ENCODE data around the gene TCF7L1.

Gene TCF7L1

GRCh38 chr2:85264471-85264870 is 131.3 kb downstream of the TCF7L1 start:
- peak; percentile 64; the same call in 2 of the 3 replicates for ATAC-seq
- TF ChIP-seq ZNF8 (CRISPR knock-in tag; IDR thresholded peaks at IDR 0.05) (no peak), GLIS3 (CRISPR knock-in tag; IDR thresholded peaks at IDR 0.05) (no peak), BACH2 (CRISPR knock-in tag; IDR thresholded peaks at IDR 0.05; ENCODE audit: borderline replicate concordance) (no peak), TCF4 (CRISPR knock-in tag; IDR thresholded peaks at IDR 0.05; ENCODE audit: borderline replicate concordance) (no peak), ESRRG (CRISPR knock-in tag; IDR thresholded peaks at IDR 0.05) (no peak), ZFP3 (CRISPR knock-in tag; IDR thresholded peaks at IDR 0.05) (no peak), TOX (CRISPR knock-in tag; IDR thresholded peaks at IDR 0.05; ENCODE audit: borderline replicate concordance) (no peak), SNAI2 (CRISPR knock-in tag; IDR thresholded peaks at IDR 0.05) (no peak), PPARA (CRISPR knock-in tag; IDR thresholded peaks at IDR 0.05; ENCODE audit: borderline replicate concordance) (no peak), TSHZ2 (CRISPR knock-in tag; IDR thresholded peaks at IDR 0.05) (no peak), CREB5 (CRISPR knock-in tag; IDR thresholded peaks at IDR 0.05; ENCODE audit: low read depth) (no peak), PATZ1 (CRISPR knock-in tag; IDR thresholded peaks at IDR 0.05; ENCODE audit: borderline replicate concordance) (no peak), ZNF565 (CRISPR knock-in tag; conservative IDR thresholded peaks at IDR 0.05; ENCODE audit: low read depth) (no peak), ARNTL (CRISPR knock-in tag; IDR thresholded peaks at IDR 0.05; ENCODE audit: borderline replicate concordance, low read depth) (no peak), ZFP30 (CRISPR knock-in tag; IDR thresholded peaks at IDR 0.05) (no peak)

DNA sequence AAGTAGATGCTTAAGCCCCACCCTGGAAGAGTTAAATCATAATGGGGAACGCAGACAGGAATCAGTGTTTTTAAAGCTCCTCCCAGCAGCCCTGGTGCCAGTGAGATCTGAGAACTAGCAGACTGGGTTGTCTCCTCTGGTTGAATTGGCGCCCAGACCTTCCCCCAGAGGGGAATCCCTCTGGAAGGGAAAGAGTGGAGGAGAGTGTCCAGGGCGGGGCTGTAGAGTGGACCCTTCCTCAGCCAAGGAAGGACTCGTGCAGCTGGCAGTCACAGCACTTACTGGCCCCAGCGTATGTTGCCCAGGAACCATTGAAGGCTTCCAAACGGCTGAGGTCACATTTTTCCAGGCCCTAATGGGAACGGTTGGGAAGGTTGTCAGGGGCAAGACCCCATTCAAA is 132.1 kb downstream of the TCF7L1 start:
- ATAC-seq, result no peak
- TF ChIP-seq ZFP3 (CRISPR knock-in tag; IDR thresholded peaks at IDR 0.05) (no peak), TOX (CRISPR knock-in tag; IDR thresholded peaks at IDR 0.05; ENCODE audit: borderline replicate concordance) (no peak), TCF4 (CRISPR knock-in tag; IDR thresholded peaks at IDR 0.05; ENCODE audit: borderline replicate concordance) (no peak), ZC3H10 (CRISPR knock-in tag; IDR thresholded peaks at IDR 0.05) (no peak), TSHZ2 (CRISPR knock-in tag; IDR thresholded peaks at IDR 0.05) (no peak), ZNF565 (CRISPR knock-in tag; conservative IDR thresholded peaks at IDR 0.05; ENCODE audit: low read depth) (no peak), ISL1 (CRISPR knock-in tag; IDR thresholded peaks at IDR 0.05) (no peak), GLIS3 (CRISPR knock-in tag; IDR thresholded peaks at IDR 0.05) (no peak), ZNF8 (CRISPR knock-in tag; IDR thresholded peaks at IDR 0.05) (no peak), PATZ1 (CRISPR knock-in tag; IDR thresholded peaks at IDR 0.05; ENCODE audit: borderline replicate concordance) (no peak), RARB (CRISPR knock-in tag; IDR thresholded peaks at IDR 0.05) (no peak), CREB5 (CRISPR knock-in tag; IDR thresholded peaks at IDR 0.05; ENCODE audit: low read depth) (no peak), ESRRG (CRISPR knock-in tag; IDR thresholded peaks at IDR 0.05) (no peak), SNAI2 (CRISPR knock-in tag; IDR thresholded peaks at IDR 0.05) (no peak), BACH2 (CRISPR knock-in tag; IDR thresholded peaks at IDR 0.05; ENCODE audit: borderline replicate concordance) (no peak), ZFP30 (CRISPR knock-in tag; IDR thresholded peaks at IDR 0.05) (no peak), ZNF70 (CRISPR knock-in tag; IDR thresholded peaks at IDR 0.05) (no peak), ARNTL (CRISPR knock-in tag; IDR thresholded peaks at IDR 0.05; ENCODE audit: borderline replicate concordance, low read depth) (no peak)
- TF ChIP-seq, protein P1, sequence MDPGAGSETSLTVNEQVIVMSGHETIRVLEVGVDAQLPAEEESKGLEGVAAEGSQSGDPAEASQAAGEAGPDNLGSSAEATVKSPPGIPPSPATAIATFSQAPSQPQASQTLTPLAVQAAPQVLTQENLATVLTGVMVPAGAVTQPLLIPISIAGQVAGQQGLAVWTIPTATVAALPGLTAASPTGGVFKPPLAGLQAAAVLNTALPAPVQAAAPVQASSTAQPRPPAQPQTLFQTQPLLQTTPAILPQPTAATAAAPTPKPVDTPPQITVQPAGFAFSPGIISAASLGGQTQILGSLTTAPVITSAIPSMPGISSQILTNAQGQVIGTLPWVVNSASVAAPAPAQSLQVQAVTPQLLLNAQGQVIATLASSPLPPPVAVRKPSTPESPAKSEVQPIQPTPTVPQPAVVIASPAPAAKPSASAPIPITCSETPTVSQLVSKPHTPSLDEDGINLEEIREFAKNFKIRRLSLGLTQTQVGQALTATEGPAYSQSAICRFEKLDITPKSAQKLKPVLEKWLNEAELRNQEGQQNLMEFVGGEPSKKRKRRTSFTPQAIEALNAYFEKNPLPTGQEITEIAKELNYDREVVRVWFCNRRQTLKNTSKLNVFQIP (CRISPR knock-in tag; IDR thresholded peaks at IDR 0.05; ENCODE audit: borderline replicate concordance, low read depth), result no peak

Data from SK-N-SH treated with all-trans-retinoic acid at 6 μM for 48 hours (cell line).